H1 (cell line): ENCODE data around the gene OBI1. TPM values are rescaled to one million over a fixed set of nuclear protein-coding genes. Genes with fewer than 3 reads are reported as not detected.

Experiments used
- HDAC2 ChIP-seq, 2 experiments: fragments of 300-600 bp in 1 of 2; sonication (generic) in 1 of 2; IDR thresholded peaks; 2 replicates each; pipeline ENCODE4 v1.6.1; 2011 to 2012; ENCODE audit warnings: low read depth in 2 of 2, low read length in 2 of 2, mild to moderate bottlenecking in 2 of 2, moderate library complexity in 2 of 2, borderline replicate concordance in 1 of 2, inconsistent platforms in 1 of 2
- RAD21 ChIP-seq, 2 experiments: IDR thresholded peaks in 1 of 2; conservative IDR thresholded peaks in 1 of 2; 2 replicates each; pipeline ENCODE4 v1.6.1; 2011; ENCODE audit warnings: low read depth in 2 of 2, low read length in 2 of 2, improper control_type of control experiment in 1 of 2, inconsistent platforms in 1 of 2, mild to moderate bottlenecking in 1 of 2, moderate library complexity in 1 of 2
- RNF2 ChIP-seq: fragments of 200-900, 300-1000 bp; sonication (generic); IDR thresholded peaks from 2 replicates; pipeline ENCODE4 v1.7.1; 2016; ENCODE audit warnings: borderline replicate concordance, low read depth, mild to moderate bottlenecking, antibody characterized with exemption, low read length; ENCODE audit not compliant: poor library complexity, severe bottlenecking; ENCODE audit errors: missing control alignments
- SUZ12 ChIP-seq: fragments of 200-600 bp; sonication (generic); IDR thresholded peaks from 2 replicates; pipeline ENCODE4 v1.6.1; 2012; ENCODE audit warnings: mild to moderate bottlenecking, inconsistent platforms, low read length, moderate library complexity, mixed read lengths
- TCF12 ChIP-seq: IDR thresholded peaks from 2 replicates; pipeline ENCODE4 v1.6.1; 2011; ENCODE audit warnings: low read depth, mild to moderate bottlenecking, low read length
- YY1 ChIP-seq: IDR thresholded peaks from 2 replicates; pipeline ENCODE4 v1.6.1; 2011; ENCODE audit warnings: low read depth, mild to moderate bottlenecking, low read length
- polyA plus RNA-seq, 7 experiments: library from polyadenylated mRNA; depleted of rRNA in 3 of 7; stranded (reverse) in 5 of 7; unstranded in 2 of 7; fragments of >200 nt in 5 of 7; fragments of 200-250 nt in 2 of 7; gene quantifications; 1 replicate in 5 of 7; 2 replicates in 1 of 7; 4 replicates in 1 of 7; pipeline versions ENCODE4 v1.2.1 to v1.2.3, GENCODE V29; 2011 to 2013; ENCODE audit warnings: missing spikeins in 2 of 7, mixed read lengths in 2 of 7
- total RNA-seq: library from RNA; stranded (reverse); fragmentation: NEBNext Ultra II Directional; extraction: Animal tissue kit (Norgen Biotek cat#: 25700); gene quantifications from 2 replicates; pipeline ENCODE4 v1.2.1, GENCODE V29; 2021

Gene OBI1
- total and polyA plus RNA-seq, 2 of the 8 experiments (the other 6 are each of a cell fraction or from before 2014, with no cell fraction given), result 7.1 to 14.3 TPM

- TF ChIP-seq TCF12, result 0 out of 2 replicates have a peak, but pooled peaks have one; percentile 20
- peak; percentile 36; the same call in 1 of the 2 replicates for TF ChIP-seq SUZ12
- no peak for TF ChIP-seq RNF2
- TF ChIP-seq HDAC2 (IDR thresholded peaks at IDR 0.05; ENCODE audit: borderline replicate concordance in 1 of 2, low read depth in 2 of 2, low read length in 2 of 2), result peak; percentile 43 to 53; a peak in 1 of 4 replicates
- 0 out of 2 replicates have a peak, but pooled peaks have one; percentile 53 for TF ChIP-seq YY1
- peak; percentile 85 to 87 for TF ChIP-seq RAD21 (IDR thresholded peaks at IDR 0.05 in 1 of 2, conservative IDR thresholded peaks at IDR 0.05 in 1 of 2; ENCODE audit: low read depth in 2 of 2, low read length in 2 of 2)
These were observed 72.2 kb downstream of the OBI1 start (continued) for GRCh38 chr13:78586706-78587105.
